ENCODE results near the gene ZGPAT.

The ZGPAT gene

DNA sequence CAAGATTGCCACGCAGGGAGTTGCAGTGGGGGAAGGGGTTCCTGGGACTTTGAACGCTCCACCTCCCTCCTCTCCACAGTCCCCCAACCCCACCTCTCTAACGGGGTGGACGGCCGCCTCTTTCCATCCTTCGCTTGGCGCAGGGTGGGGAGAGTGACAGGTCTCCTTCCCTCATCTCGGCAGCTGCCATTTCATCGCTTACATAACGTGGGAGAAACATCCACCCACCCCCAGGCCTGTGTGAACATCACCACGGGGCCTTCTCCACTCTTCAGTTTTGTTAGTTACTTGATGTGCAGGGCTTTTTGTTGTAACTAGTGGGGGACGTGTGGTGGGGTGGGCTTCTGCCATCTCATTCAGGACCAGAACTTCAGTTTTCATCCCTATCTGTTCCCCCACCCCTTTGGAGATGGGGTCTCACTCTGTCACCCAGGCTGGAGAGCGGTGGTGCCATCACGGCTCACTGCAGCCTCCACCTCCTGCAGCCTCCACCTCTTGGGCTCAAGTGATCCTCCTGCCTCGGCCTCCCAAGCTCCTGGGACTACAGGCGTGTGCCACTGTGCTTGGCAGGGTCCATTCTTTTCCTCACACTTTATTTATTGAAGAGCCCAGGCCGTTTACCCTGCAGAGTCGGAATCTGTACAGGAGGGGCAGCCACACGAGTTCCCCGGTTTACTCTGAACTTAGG lies 32.0 kb upstream of the ZGPAT start:
- Mint-ChIP-seq H3K4me3 (no peak overlapping the region), H3K27ac (no peak overlapping the region), H3K27me3 (ENCODE audit: low read depth, poor library complexity) (peaks cover 5% of the 10 kb centered on the region), H3K36me3 (ENCODE audit: low read depth) (peaks cover 23% of the 10 kb centered on the region), H3K9me3 (no peaks in the 10 kb centered on the region), H3K4me1 (peaks cover 4% of the 10 kb centered on the region)
- DNase-seq: no peak
- TF ChIP-seq, protein P1, sequence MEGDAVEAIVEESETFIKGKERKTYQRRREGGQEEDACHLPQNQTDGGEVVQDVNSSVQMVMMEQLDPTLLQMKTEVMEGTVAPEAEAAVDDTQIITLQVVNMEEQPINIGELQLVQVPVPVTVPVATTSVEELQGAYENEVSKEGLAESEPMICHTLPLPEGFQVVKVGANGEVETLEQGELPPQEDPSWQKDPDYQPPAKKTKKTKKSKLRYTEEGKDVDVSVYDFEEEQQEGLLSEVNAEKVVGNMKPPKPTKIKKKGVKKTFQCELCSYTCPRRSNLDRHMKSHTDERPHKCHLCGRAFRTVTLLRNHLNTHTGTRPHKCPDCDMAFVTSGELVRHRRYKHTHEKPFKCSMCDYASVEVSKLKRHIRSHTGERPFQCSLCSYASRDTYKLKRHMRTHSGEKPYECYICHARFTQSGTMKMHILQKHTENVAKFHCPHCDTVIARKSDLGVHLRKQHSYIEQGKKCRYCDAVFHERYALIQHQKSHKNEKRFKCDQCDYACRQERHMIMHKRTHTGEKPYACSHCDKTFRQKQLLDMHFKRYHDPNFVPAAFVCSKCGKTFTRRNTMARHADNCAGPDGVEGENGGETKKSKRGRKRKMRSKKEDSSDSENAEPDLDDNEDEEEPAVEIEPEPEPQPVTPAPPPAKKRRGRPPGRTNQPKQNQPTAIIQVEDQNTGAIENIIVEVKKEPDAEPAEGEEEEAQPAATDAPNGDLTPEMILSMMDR (IDR thresholded peaks at IDR 0.05): no peak

DNA sequence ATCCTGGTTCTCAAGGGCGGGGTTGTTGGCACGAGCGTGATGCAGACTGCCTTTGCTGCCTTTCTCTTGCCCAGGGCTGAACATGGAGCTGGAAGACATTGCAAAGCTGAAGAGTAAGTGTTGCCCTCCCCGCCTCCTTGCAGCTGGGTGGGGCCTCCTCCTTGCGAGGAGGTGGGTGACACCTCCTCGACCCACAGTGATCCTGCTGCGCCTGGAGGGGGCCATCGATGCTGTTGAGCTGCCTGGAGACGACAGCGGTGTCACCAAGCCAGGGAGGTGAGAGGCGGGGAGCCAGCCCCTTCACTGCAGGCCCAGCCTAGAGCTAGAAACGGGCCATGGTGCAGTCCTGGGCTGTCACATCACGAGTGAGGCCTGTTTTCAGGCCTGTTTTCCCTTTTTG lies 29.8 kb upstream of the ZGPAT start:
- no peak for DNase-seq
- peaks cover 4% of the 10 kb centered on the region for H3K4me1 Mint-ChIP-seq
- H3K9me3 Mint-ChIP-seq: no peaks in the 10 kb centered on the region
- no peak overlapping the region for H3K4me3 Mint-ChIP-seq
- peaks cover 2% of the 10 kb centered on the region for H3K27me3 Mint-ChIP-seq (ENCODE audit: low read depth, poor library complexity)
- H3K36me3 Mint-ChIP-seq (ENCODE audit: low read depth): peaks cover 17% of the 10 kb centered on the region
- peak overlapping the region; percentile 92 for H3K27ac Mint-ChIP-seq
- TF ChIP-seq, protein P1 (IDR thresholded peaks at IDR 0.05): no peak

DNA sequence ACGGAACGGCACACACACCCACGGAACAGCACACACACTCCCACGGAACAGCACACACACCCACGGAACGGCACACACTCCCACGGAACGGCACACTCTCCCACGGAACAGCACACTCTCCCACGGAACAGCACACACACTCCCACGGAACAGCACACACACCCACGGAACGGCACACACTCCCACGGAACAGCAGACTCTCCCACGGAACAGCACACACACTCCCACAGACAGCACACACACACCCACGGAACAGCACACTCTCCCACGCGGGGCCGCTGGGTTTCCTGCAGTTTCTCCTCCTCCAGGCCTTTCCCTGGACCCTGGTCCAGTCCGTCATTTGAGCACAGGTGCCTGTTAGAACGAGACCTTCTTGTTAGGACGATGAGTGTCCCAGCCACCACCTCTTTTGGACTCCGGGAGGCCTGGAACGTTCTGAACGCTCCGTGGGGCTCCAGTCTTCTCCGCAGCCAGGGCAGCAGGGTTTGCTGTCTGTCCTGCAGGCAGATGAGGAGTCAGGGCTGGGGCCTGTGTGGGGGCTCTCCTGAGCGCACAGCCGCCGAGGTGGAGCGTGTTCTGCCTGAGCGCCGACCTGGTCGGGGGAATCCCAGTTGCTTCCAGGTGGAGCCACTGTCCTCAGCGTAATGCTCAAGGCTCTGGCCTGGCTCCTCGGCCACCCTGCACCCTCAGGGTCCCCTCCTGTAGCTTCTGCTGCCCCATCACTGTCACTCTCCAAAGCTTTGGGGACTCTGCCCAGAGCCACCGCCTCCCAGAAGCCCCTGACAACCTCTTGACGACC lies 29.0 kb upstream of the ZGPAT start:
- peaks cover 2% of the 10 kb centered on the region for H3K27me3 Mint-ChIP-seq (ENCODE audit: low read depth, poor library complexity)
- peak overlapping the region; percentile 92 for H3K27ac Mint-ChIP-seq
- H3K36me3 Mint-ChIP-seq (ENCODE audit: low read depth): peaks cover 17% of the 10 kb centered on the region
- DNase-seq: no peak
- TF ChIP-seq, protein P1 (IDR thresholded peaks at IDR 0.05): no peak
- no peaks in the 10 kb centered on the region for H3K9me3 Mint-ChIP-seq
- H3K4me3 Mint-ChIP-seq: no peak overlapping the region
- peaks cover 4% of the 10 kb centered on the region for H3K4me1 Mint-ChIP-seq

DNA sequence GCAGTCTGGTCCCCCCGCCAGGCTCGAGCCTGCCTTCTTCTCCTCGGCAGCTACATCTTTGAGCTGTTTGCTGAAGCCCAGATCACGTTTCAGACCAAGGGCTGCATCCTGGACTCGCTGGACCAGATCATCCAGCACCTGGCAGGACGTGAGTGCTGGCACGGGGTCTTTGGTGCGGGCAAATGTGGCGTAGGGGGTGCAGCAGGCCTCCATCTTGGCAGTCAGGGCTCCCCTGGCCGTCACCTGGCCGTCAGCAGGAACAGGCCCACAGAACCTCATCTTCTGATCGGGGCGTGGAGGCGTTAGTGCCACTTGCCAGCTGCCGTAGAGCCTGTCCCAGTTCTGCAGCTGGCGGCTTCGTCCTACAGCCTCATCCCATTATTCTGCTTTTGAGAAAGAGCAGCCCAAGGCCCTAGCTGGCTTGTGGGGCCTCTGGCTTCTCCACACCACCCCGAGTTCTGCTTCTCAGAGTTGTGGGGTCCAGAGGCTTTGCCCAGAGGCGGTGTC lies 28.0 kb upstream of the ZGPAT start:
- TF ChIP-seq, protein P1 (IDR thresholded peaks at IDR 0.05): no peak
- Mint-ChIP-seq H3K27me3 (ENCODE audit: low read depth, poor library complexity) (peaks cover 2% of the 10 kb centered on the region), H3K36me3 (ENCODE audit: low read depth) (peaks cover 17% of the 10 kb centered on the region), H3K27ac (no peak overlapping the region), H3K9me3 (no peaks in the 10 kb centered on the region), H3K4me3 (no peak overlapping the region), H3K4me1 (peaks cover 4% of the 10 kb centered on the region)
- DNase-seq: no peak

DNA sequence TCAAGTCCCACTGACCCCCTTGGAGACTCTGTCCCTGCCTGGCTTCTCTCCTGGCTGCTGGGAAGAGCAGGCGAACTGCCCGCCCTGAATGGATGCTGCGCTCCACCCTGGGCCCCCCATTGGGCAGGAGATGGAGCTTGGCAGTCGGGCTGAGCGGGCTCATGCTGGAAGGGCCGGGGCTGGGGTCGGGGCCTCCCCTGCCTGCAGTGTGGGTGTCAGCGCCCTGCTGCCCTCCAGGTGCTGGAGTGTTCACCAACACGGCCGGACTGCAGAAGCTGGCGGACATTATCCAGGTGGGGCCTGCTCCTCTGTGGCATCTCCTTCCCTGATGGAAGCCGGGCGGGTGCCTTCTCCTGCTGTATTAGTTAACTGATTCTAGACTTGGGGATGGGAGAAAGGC lies 27.4 kb upstream of the ZGPAT start:
- H3K4me1 Mint-ChIP-seq: peaks cover 4% of the 10 kb centered on the region
- no peak for DNase-seq
- H3K36me3 Mint-ChIP-seq (ENCODE audit: low read depth): peaks cover 17% of the 10 kb centered on the region
- H3K4me3 Mint-ChIP-seq: no peak overlapping the region
- no peak overlapping the region for H3K27ac Mint-ChIP-seq
- H3K9me3 Mint-ChIP-seq: no peaks in the 10 kb centered on the region
- peaks cover 2% of the 10 kb centered on the region for H3K27me3 Mint-ChIP-seq (ENCODE audit: low read depth, poor library complexity)
- TF ChIP-seq, protein P1 (IDR thresholded peaks at IDR 0.05): no peak
